Measurements from ENCODE around the gene SETX.

The SETX gene

DNA sequence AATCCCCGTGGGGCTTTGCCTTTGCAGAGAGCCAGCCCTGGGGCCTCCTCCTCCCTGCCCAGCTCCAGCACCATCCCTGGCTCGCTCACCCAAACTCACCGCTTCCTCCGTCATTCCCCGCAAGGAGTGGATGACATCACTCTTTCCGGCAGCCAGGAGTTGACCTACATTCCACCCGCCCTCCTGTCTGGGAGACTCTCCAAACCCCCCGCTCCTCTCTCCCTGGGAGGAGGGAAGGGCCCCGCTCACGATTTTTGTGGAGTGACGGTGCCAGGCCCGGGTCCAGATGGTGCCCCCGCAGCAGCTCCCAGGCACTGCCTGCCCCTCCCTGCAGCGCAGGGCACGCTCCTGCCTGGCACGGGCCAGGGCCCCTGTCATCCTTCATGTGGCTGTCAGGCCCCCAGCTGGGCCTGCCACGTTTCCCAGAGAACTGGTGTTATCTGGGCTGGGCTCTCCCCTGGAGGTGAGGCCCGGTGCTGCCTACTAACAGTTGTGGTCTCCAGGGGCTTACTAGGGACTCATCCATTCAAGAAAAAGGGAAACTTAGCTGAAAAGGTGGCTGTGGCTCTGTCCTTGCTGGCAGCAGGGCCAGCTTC, 140.7 kb downstream of the SETX start (continued):
- TF ChIP-seq ZNF169 (tag by site-specific recombination; IDR thresholded peaks at IDR 0.05) (no peak), ZNF670 (tag by site-specific recombination; IDR thresholded peaks at IDR 0.05; ENCODE audit: low read depth) (no peak), ZNF391 (tag by site-specific recombination; IDR thresholded peaks at IDR 0.05; ENCODE audit: borderline replicate concordance, low read depth) (peak; percentile 64; the same call in 1 of the 2 replicates), SP3 (tag by site-specific recombination; IDR thresholded peaks at IDR 0.05) (peak; percentile 48; the same call in 1 of the 2 replicates), ZNF341 (tag by site-specific recombination; IDR thresholded peaks at IDR 0.05; ENCODE audit: low read depth) (peak; percentile 81), ZNF394 (tag by site-specific recombination; IDR thresholded peaks at IDR 0.05; ENCODE audit: borderline replicate concordance) (peak; percentile 82; the same call in 1 of the 2 replicates), ZNF16 (tag by site-specific recombination; IDR thresholded peaks at IDR 0.05; ENCODE audit: low read depth) (0 out of 2 replicates have a peak, but pooled peaks have one; percentile 30), KLF16 (tag by site-specific recombination; IDR thresholded peaks at IDR 0.05) (peak; percentile 70), BCL11A (tag by site-specific recombination; IDR thresholded peaks at IDR 0.05; ENCODE audit: low read depth) (0 out of 2 replicates have a peak, but pooled peaks have one; percentile 61), MZF1 (tag by site-specific recombination; IDR thresholded peaks at IDR 0.05; ENCODE audit: borderline replicate concordance) (no peak), ZNF473 (tag by site-specific recombination; IDR thresholded peaks at IDR 0.05) (no peak), KLF7 (tag by site-specific recombination; IDR thresholded peaks at IDR 0.05; ENCODE audit: borderline replicate concordance) (peak; percentile 48; the same call in 1 of the 2 replicates), ZNF366 (tag by site-specific recombination; conservative IDR thresholded peaks at IDR 0.05) (peak; percentile 95), ZBTB7A (tag by site-specific recombination; IDR thresholded peaks at IDR 0.05; ENCODE audit: low read depth) (0 out of 2 replicates have a peak, but pooled peaks have one; percentile 40), ZNF324 (tag by site-specific recombination; IDR thresholded peaks at IDR 0.05) (peak; percentile 87; the same call in 1 of the 2 replicates), KLF9 (tag by site-specific recombination; IDR thresholded peaks at IDR 0.05; ENCODE audit: low read depth) (peak; percentile 63; the same call in 1 of the 2 replicates), KLF10 (tag by site-specific recombination; IDR thresholded peaks at IDR 0.05) (peak; percentile 56; the same call in 1 of the 2 replicates), ZSCAN30 (tag by site-specific recombination; IDR thresholded peaks at IDR 0.05) (peak; percentile 51; the same call in 1 of the 2 replicates)
- TF ChIP-seq, protein P1, sequence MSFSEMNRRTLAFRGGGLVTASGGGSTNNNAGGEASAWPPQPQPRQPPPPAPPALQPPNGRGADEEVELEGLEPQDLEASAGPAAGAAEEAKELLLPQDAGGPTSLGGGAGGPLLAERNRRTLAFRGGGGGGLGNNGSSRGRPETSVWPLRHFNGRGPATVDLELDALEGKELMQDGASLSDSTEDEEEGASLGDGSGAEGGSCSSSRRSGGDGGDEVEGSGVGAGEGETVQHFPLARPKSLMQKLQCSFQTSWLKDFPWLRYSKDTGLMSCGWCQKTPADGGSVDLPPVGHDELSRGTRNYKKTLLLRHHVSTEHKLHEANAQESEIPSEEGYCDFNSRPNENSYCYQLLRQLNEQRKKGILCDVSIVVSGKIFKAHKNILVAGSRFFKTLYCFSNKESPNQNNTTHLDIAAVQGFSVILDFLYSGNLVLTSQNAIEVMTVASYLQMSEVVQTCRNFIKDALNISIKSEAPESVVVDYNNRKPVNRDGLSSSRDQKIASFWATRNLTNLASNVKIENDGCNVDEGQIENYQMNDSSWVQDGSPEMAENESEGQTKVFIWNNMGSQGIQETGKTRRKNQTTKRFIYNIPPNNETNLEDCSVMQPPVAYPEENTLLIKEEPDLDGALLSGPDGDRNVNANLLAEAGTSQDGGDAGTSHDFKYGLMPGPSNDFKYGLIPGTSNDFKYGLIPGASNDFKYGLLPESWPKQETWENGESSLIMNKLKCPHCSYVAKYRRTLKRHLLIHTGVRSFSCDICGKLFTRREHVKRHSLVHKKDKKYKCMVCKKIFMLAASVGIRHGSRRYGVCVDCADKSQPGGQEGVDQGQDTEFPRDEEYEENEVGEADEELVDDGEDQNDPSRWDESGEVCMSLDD (tag by site-specific recombination; IDR thresholded peaks at IDR 0.05): peak; percentile 86
- TF ChIP-seq, protein P2, sequence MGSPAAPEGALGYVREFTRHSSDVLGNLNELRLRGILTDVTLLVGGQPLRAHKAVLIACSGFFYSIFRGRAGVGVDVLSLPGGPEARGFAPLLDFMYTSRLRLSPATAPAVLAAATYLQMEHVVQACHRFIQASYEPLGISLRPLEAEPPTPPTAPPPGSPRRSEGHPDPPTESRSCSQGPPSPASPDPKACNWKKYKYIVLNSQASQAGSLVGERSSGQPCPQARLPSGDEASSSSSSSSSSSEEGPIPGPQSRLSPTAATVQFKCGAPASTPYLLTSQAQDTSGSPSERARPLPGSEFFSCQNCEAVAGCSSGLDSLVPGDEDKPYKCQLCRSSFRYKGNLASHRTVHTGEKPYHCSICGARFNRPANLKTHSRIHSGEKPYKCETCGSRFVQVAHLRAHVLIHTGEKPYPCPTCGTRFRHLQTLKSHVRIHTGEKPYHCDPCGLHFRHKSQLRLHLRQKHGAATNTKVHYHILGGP (tag by site-specific recombination; IDR thresholded peaks at IDR 0.05): no peak
- TF ChIP-seq, protein P3, sequence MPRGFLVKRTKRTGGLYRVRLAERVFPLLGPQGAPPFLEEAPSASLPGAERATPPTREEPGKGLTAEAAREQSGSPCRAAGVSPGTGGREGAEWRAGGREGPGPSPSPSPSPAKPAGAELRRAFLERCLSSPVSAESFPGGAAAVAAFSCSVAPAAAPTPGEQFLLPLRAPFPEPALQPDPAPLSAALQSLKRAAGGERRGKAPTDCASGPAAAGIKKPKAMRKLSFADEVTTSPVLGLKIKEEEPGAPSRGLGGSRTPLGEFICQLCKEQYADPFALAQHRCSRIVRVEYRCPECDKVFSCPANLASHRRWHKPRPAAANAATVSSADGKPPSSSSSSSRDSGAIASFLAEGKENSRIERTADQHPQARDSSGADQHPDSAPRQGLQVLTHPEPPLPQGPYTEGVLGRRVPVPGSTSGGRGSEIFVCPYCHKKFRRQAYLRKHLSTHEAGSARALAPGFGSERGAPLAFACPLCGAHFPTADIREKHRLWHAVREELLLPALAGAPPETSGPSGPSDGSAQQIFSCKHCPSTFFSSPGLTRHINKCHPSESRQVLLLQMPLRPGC (tag by site-specific recombination; IDR thresholded peaks at IDR 0.05): peak; percentile 91
- TF ChIP-seq, protein P4, sequence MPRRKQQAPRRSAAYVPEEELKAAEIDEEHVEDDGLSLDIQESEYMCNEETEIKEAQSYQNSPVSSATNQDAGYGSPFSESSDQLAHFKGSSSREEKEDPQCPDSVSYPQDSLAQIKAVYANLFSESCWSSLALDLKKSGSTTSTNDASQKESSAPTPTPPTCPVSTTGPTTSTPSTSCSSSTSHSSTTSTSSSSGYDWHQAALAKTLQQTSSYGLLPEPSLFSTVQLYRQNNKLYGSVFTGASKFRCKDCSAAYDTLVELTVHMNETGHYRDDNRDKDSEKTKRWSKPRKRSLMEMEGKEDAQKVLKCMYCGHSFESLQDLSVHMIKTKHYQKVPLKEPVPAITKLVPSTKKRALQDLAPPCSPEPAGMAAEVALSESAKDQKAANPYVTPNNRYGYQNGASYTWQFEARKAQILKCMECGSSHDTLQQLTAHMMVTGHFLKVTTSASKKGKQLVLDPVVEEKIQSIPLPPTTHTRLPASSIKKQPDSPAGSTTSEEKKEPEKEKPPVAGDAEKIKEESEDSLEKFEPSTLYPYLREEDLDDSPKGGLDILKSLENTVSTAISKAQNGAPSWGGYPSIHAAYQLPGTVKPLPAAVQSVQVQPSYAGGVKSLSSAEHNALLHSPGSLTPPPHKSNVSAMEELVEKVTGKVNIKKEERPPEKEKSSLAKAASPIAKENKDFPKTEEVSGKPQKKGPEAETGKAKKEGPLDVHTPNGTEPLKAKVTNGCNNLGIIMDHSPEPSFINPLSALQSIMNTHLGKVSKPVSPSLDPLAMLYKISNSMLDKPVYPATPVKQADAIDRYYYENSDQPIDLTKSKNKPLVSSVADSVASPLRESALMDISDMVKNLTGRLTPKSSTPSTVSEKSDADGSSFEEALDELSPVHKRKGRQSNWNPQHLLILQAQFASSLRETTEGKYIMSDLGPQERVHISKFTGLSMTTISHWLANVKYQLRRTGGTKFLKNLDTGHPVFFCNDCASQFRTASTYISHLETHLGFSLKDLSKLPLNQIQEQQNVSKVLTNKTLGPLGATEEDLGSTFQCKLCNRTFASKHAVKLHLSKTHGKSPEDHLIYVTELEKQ (tag by site-specific recombination; IDR thresholded peaks at IDR 0.05; ENCODE audit: borderline replicate concordance): peak; percentile 89; the same call in 1 of the 2 replicates
- TF ChIP-seq, protein P5, sequence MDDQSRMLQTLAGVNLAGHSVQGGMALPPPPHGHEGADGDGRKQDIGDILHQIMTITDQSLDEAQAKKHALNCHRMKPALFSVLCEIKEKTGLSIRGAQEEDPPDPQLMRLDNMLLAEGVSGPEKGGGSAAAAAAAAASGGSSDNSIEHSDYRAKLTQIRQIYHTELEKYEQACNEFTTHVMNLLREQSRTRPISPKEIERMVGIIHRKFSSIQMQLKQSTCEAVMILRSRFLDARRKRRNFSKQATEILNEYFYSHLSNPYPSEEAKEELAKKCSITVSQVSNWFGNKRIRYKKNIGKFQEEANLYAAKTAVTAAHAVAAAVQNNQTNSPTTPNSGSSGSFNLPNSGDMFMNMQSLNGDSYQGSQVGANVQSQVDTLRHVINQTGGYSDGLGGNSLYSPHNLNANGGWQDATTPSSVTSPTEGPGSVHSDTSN (CRISPR knock-in tag; IDR thresholded peaks at IDR 0.05): peak; percentile 64; the same call in 1 of the 2 replicates
- TF ChIP-seq, protein P6, sequence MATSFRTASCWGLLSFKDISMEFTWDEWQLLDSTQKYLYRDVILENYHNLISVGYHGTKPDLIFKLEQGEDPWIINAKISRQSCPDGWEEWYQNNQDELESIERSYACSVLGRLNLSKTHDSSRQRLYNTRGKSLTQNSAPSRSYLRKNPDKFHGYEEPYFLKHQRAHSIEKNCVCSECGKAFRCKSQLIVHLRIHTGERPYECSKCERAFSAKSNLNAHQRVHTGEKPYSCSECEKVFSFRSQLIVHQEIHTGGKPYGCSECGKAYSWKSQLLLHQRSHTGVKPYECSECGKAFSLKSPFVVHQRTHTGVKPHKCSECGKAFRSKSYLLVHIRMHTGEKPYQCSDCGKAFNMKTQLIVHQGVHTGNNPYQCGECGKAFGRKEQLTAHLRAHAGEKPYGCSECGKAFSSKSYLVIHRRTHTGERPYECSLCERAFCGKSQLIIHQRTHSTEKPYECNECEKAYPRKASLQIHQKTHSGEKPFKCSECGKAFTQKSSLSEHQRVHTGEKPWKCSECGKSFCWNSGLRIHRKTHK (tag by site-specific recombination; IDR thresholded peaks at IDR 0.05): no peak
- TF ChIP-seq, protein P7, sequence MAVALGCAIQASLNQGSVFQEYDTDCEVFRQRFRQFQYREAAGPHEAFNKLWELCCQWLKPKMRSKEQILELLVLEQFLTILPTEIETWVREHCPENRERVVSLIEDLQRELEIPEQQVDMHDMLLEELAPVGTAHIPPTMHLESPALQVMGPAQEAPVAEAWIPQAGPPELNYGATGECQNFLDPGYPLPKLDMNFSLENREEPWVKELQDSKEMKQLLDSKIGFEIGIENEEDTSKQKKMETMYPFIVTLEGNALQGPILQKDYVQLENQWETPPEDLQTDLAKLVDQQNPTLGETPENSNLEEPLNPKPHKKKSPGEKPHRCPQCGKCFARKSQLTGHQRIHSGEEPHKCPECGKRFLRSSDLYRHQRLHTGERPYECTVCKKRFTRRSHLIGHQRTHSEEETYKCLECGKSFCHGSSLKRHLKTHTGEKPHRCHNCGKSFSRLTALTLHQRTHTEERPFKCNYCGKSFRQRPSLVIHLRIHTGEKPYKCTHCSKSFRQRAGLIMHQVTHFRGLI (tag by site-specific recombination; IDR thresholded peaks at IDR 0.05): peak; percentile 48

All from HEK293 (cell line).